Measurements from ENCODE around the gene ASIC5.

The ASIC5 gene

DNA sequence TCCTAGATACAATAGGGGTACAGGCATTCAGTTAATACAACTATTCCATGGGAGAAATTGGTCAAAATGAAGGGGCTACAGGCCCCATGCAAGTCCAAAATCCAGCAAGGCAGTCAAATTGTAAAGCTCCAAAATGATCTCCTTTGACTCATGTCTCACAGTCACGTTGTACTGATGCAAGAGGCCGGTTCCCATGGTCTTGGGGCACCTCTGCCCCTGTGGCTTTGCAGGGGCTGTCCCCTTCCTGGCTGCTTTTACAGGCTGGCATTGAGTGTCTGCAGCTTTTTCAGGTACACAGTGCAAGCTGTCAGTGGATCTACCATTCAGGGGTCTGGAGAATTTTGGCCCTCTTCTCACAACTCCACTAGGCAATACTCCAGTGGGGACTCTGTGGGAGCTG is 12.5 kb upstream of the ASIC5 start:
- DNase-seq = no peak

DNA sequence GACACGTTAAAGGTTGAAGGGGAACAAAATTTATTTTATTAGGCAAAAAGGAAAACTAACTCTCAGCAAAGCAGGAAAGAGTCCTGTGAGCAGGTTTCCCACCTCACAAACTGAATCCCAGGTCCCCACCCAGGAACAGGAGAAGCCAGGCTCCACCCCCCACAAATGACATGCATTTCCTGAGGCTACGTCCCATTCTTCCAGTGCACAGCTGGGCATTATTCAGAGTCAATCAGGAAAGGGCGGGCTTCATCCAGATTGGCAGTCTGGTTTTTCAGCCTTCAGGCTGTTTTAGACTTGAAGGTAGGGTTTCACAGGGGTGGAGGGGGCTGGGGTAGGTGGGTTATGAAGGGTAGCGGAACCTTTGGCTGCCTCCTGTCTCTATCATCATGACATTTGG is 11.9 kb upstream of the ASIC5 start:
- no peak for DNase-seq

GRCh38 chr4:155875878-155876277 is 9.8 kb upstream of the ASIC5 start:
- no peak for DNase-seq

DNA sequence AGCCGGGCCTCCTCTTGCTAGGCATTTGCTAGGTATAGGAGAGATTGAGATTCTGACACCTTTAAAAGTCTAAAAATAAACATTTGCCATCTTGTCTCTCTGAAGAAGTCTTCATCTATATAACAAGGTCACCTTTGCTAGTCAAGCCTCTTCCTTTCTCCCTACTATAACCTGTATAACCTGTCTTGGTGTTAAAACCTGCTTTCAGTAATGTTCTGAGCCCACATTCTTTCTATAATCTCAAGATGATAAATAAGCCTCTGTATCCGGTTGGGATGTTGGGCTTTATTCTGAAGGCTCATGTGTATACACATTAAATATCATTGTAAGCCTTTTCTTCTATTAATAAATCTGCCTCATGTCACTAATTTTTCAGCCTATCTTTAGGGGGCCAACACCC is 10.2 kb downstream of the ASIC5 start:
- DNase-seq = no peak

DNA sequence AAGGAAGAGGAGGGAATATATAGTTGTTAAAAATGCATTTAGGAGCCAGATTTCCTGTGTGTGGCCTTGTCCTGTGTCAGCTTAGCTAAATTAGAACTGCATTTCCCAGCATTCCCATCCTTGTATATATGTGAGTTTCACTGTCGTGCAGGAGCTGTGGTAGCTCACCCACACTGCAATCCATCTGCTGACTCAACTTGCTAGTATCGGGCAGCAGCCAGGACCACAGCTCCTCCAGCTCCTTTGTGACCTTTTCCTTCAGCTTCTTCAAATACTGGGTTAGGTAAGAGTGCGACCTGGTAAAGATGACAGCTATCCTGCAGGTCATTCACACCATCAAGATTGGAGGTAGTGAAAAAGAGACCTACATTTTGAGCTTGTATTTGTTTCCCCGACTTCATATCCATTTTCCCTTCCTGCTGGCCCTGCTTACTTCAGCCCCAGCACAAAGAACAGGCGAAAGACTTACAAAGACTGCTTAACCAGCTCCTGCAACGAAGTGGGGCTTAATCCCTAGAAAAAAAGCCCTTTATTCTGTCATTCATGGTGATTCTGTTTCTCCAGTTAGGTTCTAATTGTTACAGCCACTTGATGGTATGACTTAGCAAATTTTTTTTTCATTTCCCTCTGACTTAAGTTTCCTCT is 11.4 kb downstream of the ASIC5 start:
- no peak for DNase-seq

- DNase-seq = no peak
Observed at GRCh38 chr4:155853189-155853588, 12.9 kb downstream of the ASIC5 start.

DNA sequence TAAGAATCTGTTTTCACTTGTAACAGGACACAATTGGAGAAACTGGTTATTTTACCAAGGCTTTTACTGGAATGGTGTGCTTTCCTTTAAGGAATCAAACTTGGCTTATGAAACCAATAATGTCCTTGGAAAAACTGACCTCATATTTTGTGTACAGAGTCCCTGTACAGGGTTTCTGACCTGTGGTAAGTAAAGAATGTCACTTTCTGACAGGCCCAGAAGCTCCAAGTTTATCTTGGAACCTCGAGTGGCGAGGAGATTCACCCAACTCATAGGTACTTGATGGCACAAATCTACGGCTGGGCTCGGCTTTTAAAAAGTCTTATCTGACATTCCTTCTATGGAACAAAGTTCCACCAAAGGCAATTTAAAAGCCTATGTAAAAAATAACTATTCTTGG is 17.0 kb downstream of the ASIC5 start:
- no peak for DNase-seq

DNA sequence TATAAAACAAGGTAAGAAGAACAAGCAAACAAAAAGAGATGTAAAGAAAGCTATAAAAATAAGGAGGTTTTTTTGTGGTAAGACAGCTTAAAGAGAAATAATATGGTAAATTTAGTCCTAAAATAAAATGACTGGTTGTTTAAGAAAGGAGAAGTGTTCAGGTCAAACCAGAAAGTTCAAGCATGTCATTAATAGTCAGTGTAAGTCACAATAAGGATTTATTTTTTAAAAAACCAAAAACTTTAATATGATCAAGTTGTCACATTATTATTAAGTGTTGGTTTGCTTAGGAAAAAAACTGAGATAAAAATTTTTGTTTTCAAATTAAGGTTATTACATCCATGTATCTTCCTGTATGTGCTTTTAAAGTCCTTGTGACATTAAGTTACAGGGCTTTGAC is 19.1 kb downstream of the ASIC5 start:
- DNase-seq = no peak

DNA sequence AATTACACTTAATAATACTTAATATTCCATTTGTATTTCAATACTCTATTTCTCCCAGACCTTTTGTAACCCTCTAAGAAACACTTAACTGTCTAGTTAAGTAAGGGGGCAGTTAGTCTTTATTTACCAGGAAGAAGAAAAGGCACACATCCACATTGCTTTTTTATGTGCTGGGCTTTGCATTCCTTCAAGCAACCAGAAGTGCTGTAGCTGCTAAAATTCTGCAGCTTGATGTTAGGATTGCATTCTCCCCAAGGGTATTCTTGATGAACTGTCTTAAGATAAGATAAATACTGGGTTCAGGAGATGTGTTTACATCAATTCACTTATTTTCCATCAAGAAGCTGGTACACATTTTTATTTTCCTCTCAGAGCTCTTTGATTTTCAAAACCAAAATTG is 24.0 kb downstream of the ASIC5 start:
- no peak for DNase-seq

DNA sequence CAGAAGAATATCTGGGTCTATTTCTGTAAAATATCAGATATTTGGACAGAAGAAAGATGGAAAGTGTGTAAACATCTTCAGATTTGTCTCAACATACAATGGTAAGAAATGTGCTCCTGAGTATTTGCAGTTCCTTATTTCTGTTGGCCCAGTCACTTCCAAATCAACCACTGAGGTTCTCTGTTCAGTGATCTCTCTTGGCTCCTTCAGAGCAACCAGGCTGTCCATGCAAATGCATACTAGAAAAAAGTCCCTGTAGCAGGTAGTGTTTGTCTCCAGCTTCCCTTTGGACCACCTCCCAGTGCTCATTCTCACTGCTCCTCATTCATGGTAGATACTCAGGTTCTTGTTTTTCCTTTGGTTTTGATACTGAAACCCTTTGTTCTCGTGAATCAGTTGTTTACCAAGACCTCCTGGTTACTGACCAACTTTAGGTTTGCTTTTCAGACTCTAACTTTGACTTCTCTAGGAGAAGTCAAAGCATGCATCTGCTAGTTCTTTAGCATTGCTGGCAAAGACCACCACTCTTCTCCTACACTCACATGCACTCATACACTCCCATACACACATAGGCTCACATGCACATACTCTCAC is 28.8 kb downstream of the ASIC5 start:
- no peak for DNase-seq

- DNase-seq = no peak
Observed at GRCh38 chr4:155832664-155833063, 33.4 kb downstream of the ASIC5 start.

- DNase-seq = no peak
Observed at GRCh38 chr4:155828628-155829027, 37.4 kb downstream of the ASIC5 start.

- no peak for DNase-seq
Observed at GRCh38 chr4:155822572-155822971, 43.5 kb downstream of the ASIC5 start.

DNA sequence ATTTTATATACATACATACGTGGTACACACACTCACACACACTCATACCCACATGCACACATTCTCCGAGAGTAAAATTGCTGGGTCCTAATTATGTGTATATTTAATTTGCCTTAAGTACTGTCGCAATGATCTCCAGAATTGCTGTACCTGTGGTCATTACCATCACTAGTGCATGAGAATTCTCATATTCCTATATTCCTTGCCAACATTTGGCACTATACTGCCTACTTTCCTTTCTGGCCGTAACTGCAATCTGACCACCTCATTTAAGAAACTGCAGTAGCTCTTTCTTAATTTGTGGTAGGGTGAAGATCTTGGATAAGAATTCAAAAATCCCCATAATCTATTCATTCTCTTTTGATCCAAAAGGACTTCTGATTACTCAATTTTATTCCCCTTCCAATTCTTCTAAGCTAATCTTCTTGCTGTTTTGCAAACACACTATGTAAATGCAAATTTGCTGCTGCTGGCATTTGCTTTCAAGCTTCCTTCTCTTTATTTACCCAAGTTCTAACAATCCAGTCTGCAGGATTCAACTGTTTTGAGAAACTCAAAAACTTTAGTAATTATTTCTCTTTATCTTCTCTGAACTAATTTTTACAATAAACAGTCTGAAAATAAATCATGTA is 45.1 kb downstream of the ASIC5 start:
- no peak for DNase-seq

- no peak for DNase-seq
Observed at GRCh38 chr4:155819066-155819465, 47.0 kb downstream of the ASIC5 start.

- DNase-seq = no peak
Observed at GRCh38 chr4:155818639-155819038, 47.4 kb downstream of the ASIC5 start.

DNA sequence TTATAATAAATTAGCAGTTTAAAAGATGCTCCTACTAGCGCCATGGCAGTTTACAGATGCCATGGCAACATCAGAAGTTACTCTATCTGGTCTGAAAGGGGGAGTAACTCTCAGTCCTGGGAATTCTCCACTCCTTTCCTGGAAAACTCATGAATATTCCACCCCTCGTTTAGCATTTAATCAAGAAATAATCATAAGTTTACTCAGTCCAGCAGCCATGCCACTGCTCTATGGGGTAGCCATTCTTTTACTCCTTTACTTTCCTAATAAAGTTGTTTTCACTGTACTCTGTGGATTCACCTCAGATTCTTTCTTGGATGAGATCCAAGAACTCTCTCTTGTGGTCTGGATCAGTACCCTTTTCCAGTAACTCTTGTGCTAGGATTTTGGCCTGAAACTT is 55.0 kb downstream of the ASIC5 start:
- no peak for DNase-seq

- no peak for DNase-seq
Observed at GRCh38 chr4:155809835-155810234, 56.2 kb downstream of the ASIC5 start.

- DNase-seq = no peak
Observed at GRCh38 chr4:155807021-155807420, 59.1 kb downstream of the ASIC5 start.

DNA sequence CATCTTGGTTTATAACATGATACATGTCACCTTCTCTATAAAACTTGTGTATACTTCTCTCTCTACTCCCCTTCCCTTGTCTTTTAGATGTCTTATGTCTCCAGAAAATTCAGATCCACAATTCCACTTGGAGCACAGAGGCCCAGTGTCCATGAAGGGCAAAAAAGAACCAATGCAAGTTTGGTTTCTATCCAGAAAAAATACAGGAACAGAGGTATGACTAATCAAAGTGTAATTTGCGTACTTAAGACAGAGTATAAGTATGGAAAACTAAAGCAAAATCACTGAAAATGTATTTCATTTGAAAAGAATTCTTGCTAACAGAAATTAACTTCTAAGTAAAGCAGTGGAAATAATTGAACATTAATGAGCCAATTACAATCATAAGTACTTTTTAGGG is 61.1 kb downstream of the ASIC5 start:
- DNase-seq = no peak

- DNase-seq = no peak
Observed at GRCh38 chr4:155802190-155802959, 63.7 kb downstream of the ASIC5 start.

DNA sequence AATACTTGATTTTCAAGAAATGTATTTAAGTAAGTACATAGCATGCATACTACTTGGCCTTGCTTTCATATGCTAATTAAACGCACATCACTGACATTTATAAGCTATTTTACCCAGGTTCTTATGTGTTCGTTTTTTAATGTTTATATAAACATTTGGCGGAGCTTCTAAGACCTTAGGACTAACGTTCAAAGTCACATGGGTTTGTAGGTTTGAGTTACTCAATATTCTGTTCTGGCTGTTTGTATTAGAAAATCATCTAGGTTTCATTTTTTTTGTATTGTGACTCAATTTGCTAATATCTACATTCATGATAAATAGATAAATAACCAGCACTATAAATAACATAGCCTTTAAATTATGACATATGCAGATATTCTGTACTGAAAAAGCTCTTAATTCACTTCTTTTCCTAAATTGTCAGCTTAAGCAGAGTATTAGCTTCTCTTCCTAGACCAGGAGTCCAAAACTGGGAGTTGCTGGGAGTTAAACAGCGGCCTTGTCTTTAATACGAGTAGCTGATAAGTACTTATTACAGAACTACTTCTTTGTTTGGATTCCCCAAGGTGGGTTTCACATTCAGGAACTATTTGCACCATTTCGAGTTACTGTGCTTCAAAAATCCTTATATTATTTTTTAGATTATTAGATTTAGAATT is 65.3 kb downstream of the ASIC5 start:
- no peak for DNase-seq

DNA sequence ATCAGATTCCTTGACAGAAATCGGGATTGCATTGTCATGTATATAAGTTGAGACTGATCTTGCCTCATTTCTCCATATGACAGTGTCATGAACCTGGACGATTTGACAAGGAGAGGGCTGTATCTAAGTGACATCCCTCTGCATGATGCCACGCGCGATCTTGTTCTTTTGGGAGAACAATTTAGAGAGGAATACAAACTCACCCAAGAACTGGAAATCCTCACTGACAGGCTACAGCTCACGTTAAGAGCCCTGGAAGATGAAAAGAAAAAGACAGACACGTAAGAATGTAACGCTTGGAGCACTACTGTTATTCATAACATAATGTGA is 66.3 kb downstream of the ASIC5 start:
- DNase-seq = no peak
